ENCODE measurements around the gene ARHGAP24. TPM values are rescaled to one million over a fixed set of nuclear protein-coding genes. Genes with fewer than 3 reads are reported as not detected.

Gene ARHGAP24
- total and polyA plus RNA-seq, 2 experiments from 2014 or later: 0.21 to 0.36 TPM

DNA sequence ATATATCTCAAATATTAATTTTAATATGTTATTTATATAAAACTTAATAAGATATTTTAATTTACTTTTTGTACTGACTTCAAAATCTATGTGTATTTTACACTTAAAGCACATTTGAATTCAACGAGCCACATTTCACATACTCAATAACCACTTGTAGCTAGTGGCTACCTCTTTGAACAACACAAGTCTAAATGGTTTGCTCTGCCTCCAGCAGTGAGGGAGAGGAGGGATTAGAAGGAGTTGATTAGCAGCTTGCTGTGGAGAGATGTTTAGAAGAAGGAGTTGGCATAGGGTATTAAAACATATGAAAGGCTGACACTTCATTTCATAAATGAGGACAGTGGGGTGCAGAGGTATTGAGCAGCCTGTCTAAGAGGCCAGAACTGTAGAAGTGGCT, 124.0 kb downstream of the ARHGAP24 start:
- H3K4me2 ChIP-seq: no peak overlapping the region
- no peak for ATAC-seq

More for the DNA sequence above, 124.0 kb downstream of the ARHGAP24 start:
- no peaks in the 10 kb centered on the region for H3K79me2 ChIP-seq (replicated peaks; ENCODE audit: insufficient read depth)
- H3K27me3 ChIP-seq (ENCODE audit: insufficient read depth): no peaks in the 10 kb centered on the region
- no peak for TF ChIP-seq NANOG (IDR thresholded peaks at IDR 0.05; ENCODE audit: borderline replicate concordance)
- TF ChIP-seq ZNF114 (CRISPR knock-in tag; IDR thresholded peaks at IDR 0.05): no peak
- TF ChIP-seq CREB1 (CRISPR knock-in tag; IDR thresholded peaks at IDR 0.05; ENCODE audit: low read depth): no peak
- no peak for TF ChIP-seq POLR2AphosphoS5 (IDR thresholded peaks at IDR 0.05; ENCODE audit: low read depth)
- TF ChIP-seq, protein P1, sequence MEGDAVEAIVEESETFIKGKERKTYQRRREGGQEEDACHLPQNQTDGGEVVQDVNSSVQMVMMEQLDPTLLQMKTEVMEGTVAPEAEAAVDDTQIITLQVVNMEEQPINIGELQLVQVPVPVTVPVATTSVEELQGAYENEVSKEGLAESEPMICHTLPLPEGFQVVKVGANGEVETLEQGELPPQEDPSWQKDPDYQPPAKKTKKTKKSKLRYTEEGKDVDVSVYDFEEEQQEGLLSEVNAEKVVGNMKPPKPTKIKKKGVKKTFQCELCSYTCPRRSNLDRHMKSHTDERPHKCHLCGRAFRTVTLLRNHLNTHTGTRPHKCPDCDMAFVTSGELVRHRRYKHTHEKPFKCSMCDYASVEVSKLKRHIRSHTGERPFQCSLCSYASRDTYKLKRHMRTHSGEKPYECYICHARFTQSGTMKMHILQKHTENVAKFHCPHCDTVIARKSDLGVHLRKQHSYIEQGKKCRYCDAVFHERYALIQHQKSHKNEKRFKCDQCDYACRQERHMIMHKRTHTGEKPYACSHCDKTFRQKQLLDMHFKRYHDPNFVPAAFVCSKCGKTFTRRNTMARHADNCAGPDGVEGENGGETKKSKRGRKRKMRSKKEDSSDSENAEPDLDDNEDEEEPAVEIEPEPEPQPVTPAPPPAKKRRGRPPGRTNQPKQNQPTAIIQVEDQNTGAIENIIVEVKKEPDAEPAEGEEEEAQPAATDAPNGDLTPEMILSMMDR (conservative IDR thresholded peaks at IDR 0.05; ENCODE audit: low read depth in 2 of 2): no peak
- no peak for TF ChIP-seq ZNF462 (CRISPR knock-in tag; IDR thresholded peaks at IDR 0.05)
- TF ChIP-seq REST (IDR thresholded peaks at IDR 0.05; ENCODE audit: unreplicated experiment): no peak
- TF ChIP-seq JUNB (IDR thresholded peaks at IDR 0.05; ENCODE audit: unreplicated experiment): no peak
- no peak for TF ChIP-seq EZH2 (IDR thresholded peaks at IDR 0.05; ENCODE audit: low read depth, unreplicated experiment)
- no peak for TF ChIP-seq STAT1 (IDR thresholded peaks at IDR 0.05; ENCODE audit: unreplicated experiment)
- no peak for TF ChIP-seq EZH2phosphoT487 (IDR thresholded peaks at IDR 0.05; ENCODE audit: unreplicated experiment)
- no peak for TF ChIP-seq ETS1 (IDR thresholded peaks at IDR 0.05)
- no peak for TF ChIP-seq ZNF331 (CRISPR knock-in tag; IDR thresholded peaks at IDR 0.05; ENCODE audit: low read depth)
- no peak overlapping the region for H3K27ac ChIP-seq (ENCODE audit: low read depth)
- H3K27ac Mint-ChIP-seq: no peak overlapping the region
- no peaks in the 10 kb centered on the region for H3K36me3 ChIP-seq (ENCODE audit: insufficient read depth)
- H4K20me1 ChIP-seq (replicated peaks; ENCODE audit: insufficient read depth): no peaks in the 10 kb centered on the region; the same call in 1 of the 2 replicates
- H3K4me3 Mint-ChIP-seq: no peak overlapping the region
- H3K36me3 Mint-ChIP-seq (ENCODE audit: low read depth): no peaks in the 10 kb centered on the region
- peaks cover 3% of the 10 kb centered on the region; the same call in 1 of the 3 replicates for H3K4me1 Mint-ChIP-seq
- H2AFZ ChIP-seq: no peak overlapping the region
- H3F3A ChIP-seq (replicated peaks; ENCODE audit: low read depth): no peaks in the 10 kb centered on the region
- H3K4me3 ChIP-seq: no peak overlapping the region
- no peaks in the 10 kb centered on the region for H3K9me2 ChIP-seq (ENCODE audit: insufficient read depth)
- H3K9me3 Mint-ChIP-seq: no peaks in the 10 kb centered on the region
- H3K4me1 ChIP-seq (ENCODE audit: insufficient read depth): no peaks in the 10 kb centered on the region
- no peaks in the 10 kb centered on the region for H3K27me3 Mint-ChIP-seq (ENCODE audit: insufficient read depth, low read depth, poor library complexity)
- DNase-seq (ENCODE audit: low spot score): no peak
